Peyer's patch (tissue), 4 donors: Measurements from ENCODE around the gene TOMM20.

Source experiments
- POLR2A ChIP-seq, 2 donors: fragments of 450-650 bp; IDR thresholded peaks; one replicate each; pipeline ENCODE4 v1.5.1; 2017; ENCODE audit warnings: antibody characterized with exemption in 2 of 2, mild to moderate bottlenecking in 2 of 2, moderate library complexity in 2 of 2
- TF ChIP-seq, protein P1 (sequence below), 6 experiments: fragments of 450-650 bp in 4 of 6; fragments of 200-600 bp in 2 of 6; sonication (generic) in 1 of 6; IDR thresholded peaks; one replicate each; pipeline ENCODE4 v1.5.1; 2017 to 2019; ENCODE audit warnings: antibody characterized with exemption in 6 of 6, mild to moderate bottlenecking in 3 of 6, moderate library complexity in 1 of 6

DNA sequence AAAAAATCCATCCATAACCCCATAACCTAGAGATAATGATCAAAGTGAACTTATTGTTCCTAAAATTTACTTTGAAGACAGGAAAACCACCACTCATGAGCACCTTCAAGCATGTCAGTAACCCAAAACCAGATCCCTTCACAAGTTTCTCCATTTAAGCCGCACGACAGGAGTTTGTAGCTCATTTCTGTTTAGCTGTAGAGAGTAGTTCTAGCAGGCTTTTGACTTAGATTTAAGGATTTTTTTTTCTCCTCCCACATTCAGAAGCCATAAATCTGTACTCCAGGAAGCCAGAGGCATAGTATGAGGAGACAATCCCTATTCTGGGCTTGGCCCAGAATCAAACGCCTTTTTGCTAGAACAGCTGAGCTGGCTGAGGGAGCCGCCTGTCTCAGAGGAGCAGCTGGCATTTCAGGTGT is 25.6 kb downstream of the TOMM20 start:
- TF ChIP-seq, protein P1, sequence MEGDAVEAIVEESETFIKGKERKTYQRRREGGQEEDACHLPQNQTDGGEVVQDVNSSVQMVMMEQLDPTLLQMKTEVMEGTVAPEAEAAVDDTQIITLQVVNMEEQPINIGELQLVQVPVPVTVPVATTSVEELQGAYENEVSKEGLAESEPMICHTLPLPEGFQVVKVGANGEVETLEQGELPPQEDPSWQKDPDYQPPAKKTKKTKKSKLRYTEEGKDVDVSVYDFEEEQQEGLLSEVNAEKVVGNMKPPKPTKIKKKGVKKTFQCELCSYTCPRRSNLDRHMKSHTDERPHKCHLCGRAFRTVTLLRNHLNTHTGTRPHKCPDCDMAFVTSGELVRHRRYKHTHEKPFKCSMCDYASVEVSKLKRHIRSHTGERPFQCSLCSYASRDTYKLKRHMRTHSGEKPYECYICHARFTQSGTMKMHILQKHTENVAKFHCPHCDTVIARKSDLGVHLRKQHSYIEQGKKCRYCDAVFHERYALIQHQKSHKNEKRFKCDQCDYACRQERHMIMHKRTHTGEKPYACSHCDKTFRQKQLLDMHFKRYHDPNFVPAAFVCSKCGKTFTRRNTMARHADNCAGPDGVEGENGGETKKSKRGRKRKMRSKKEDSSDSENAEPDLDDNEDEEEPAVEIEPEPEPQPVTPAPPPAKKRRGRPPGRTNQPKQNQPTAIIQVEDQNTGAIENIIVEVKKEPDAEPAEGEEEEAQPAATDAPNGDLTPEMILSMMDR (IDR thresholded peaks at IDR 0.05) = no peak
- no peak for TF ChIP-seq POLR2A (IDR thresholded peaks at IDR 0.05)
